Panc1 (cell line): Measurements from ENCODE around the gene XKR8. TPM values are rescaled to one million over a fixed set of nuclear protein-coding genes. Genes with fewer than 3 reads are reported as not detected.

Source experiments
- ATAC-seq: fragments of 200-7000 bp; cut with Tn5 transposase; 2 replicates; pipeline ENCODE4 v1.9.1; 2020; ENCODE audit warnings: mild to moderate bottlenecking, moderate library complexity
- BruUV-seq: library from RNA; stranded (reverse); fragments of 400-500 nt; replicated peaks from 2 replicates; lab custom pipeline; 2021; lab: Mats Ljungman, UMichigan
- CTCF ChIA-PET: fragments of 300-600 bp; sonication (Branson Sonifier 250); formaldehyde crosslinking; loops from one replicate; lab custom pipeline; 2022; ENCODE audit warnings: antibody characterized with exemption; lab: Charles Lee
- POLR2A ChIA-PET: fragments of 300-600 bp; sonication (Branson Sonifier 250); formaldehyde crosslinking; loops from one replicate; lab custom pipeline; 2022; ENCODE audit warnings: antibody characterized with exemption; lab: Charles Lee
- DNase-seq: peaks from one replicate; pipeline ENCODE4 v3.0.0-alpha.2; 2010; ENCODE audit warnings: low read depth, low spot score
- H3K27ac ChIP-seq: 2 replicates; pipeline ENCODE4 v1.5.1; 2011; ENCODE audit warnings: mild to moderate bottlenecking, low read length, inconsistent platforms
- H3K27me3 ChIP-seq: fragments of 200-500 bp; sonication (Bioruptor generic); 2 replicates; pipeline ENCODE4 v1.6.0; 2014; ENCODE audit warnings: low read length, inconsistent platforms; ENCODE audit not compliant: control insufficient read depth, insufficient read depth
- H3K36me3 ChIP-seq: fragments of 200-500 bp; sonication (Bioruptor generic); 2 replicates; pipeline ENCODE4 v1.5.1; 2014; ENCODE audit warnings: inconsistent platforms, mild to moderate bottlenecking, low read length, moderate library complexity; ENCODE audit not compliant: control insufficient read depth, insufficient read depth
- H3K4me1 ChIP-seq: 2 replicates; pipeline ENCODE4 v1.5.1; 2011; ENCODE audit warnings: inconsistent platforms, mild to moderate bottlenecking, low read length, moderate library complexity; ENCODE audit not compliant: control insufficient read depth, insufficient read depth
- H3K4me3 ChIP-seq, 2 experiments: 2 replicates each; pipeline ENCODE4 v1.5.1; 2011 to 2012; ENCODE audit warnings: low read depth in 2 of 2, low read length in 2 of 2, mild to moderate bottlenecking in 2 of 2, inconsistent platforms in 1 of 2, moderate library complexity in 1 of 2
- H3K9me3 ChIP-seq: fragments of 200-500 bp; sonication (Bioruptor generic); 2 replicates; pipeline ENCODE4 v1.5.1; 2014; ENCODE audit warnings: low read depth, mild to moderate bottlenecking, inconsistent platforms, low read length, moderate library complexity; ENCODE audit not compliant: control insufficient read depth, insufficient read depth
- POLR2AphosphoS5 ChIP-seq: IDR thresholded peaks from 2 replicates; pipeline ENCODE4 v1.6.1; 2012; ENCODE audit warnings: mild to moderate bottlenecking, low read depth, low read length, moderate library complexity
- SIN3A ChIP-seq: IDR thresholded peaks from 2 replicates; pipeline ENCODE4 v1.6.1; 2012; ENCODE audit warnings: low read depth, mild to moderate bottlenecking, low read length, moderate library complexity, borderline replicate concordance; ENCODE audit not compliant: insufficient read depth
- TCF7L2 ChIP-seq: IDR thresholded peaks from 2 replicates; pipeline ENCODE4 v1.6.1; 2011; ENCODE audit warnings: mild to moderate bottlenecking, low read depth, low read length, inconsistent platforms
- in situ Hi-C: cut with HindIII; loops from 2 replicates; pipeline ENCODE4 v1.10.0; 2016; ENCODE audit warnings: low sequenced_read_pairs, low pct_unique_long_range_greater_than_20kb
- intact Hi-C: fragments of 100-400 bp; cut with micrococcal nuclease; formaldehyde crosslinking; loops from one replicate; pipeline ENCODE4 v1.10.0; 2022; ENCODE audit not compliant: unreplicated experiment
- total RNA-seq: library from RNA; stranded (reverse); gene quantifications from one replicate; pipeline ENCODE4 v1.2.1, GENCODE V29; 2021; ENCODE audit not compliant: unreplicated experiment
- TF ChIP-seq, protein P1 (sequence below), 2 experiments: IDR thresholded peaks; 2 replicates each; pipeline ENCODE4 v1.6.1; 2011 to 2012; ENCODE audit warnings: low read depth in 2 of 2, control low read depth in 1 of 2, low read length in 1 of 2, mild to moderate bottlenecking in 1 of 2, moderate library complexity in 1 of 2; ENCODE audit not compliant: insufficient read depth in 1 of 2
- TF ChIP-seq, protein P2 (sequence below): fragments of 450-650 bp; IDR thresholded peaks from 2 replicates; pipeline ENCODE4 v1.5.1; 2017; ENCODE audit warnings: mild to moderate bottlenecking

XKR8 gene
- total RNA-seq, 1 experiment from 2014 or later, result 10.6 TPM

DNA sequence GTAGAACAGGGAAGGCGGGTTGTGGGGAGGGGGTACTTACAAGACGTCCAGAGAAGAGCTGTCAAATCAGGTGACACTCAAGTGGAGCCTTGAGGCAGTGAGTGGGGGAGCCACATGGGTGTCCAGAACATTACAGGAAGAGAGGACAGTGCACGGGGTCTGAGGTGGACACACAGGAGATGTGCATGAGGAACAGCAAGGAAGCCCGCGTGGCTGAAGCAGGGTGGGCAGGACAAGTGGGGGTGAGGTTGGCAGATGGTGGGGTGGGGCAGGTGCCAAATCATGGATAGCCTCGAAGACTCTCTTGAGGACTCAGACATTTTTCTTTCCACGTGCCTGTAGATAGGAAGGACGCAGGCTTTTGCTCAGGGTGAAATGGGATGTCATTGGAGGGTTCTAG is 24.1 kb upstream of the XKR8 start:
- ChIA-PET CTCF (no interaction called here), POLR2A (no interaction called here)
- no peak overlapping the region for H3K4me3 ChIP-seq
- no peaks in the 10 kb centered on the region for H3K36me3 ChIP-seq
- no peaks in the 10 kb centered on the region for H3K9me3 ChIP-seq
- no TSS peak for BruUV-seq
- TF ChIP-seq POLR2AphosphoS5 (no peak), TCF7L2 (no peak), SIN3A (no peak)
- TF ChIP-seq, protein P1, sequence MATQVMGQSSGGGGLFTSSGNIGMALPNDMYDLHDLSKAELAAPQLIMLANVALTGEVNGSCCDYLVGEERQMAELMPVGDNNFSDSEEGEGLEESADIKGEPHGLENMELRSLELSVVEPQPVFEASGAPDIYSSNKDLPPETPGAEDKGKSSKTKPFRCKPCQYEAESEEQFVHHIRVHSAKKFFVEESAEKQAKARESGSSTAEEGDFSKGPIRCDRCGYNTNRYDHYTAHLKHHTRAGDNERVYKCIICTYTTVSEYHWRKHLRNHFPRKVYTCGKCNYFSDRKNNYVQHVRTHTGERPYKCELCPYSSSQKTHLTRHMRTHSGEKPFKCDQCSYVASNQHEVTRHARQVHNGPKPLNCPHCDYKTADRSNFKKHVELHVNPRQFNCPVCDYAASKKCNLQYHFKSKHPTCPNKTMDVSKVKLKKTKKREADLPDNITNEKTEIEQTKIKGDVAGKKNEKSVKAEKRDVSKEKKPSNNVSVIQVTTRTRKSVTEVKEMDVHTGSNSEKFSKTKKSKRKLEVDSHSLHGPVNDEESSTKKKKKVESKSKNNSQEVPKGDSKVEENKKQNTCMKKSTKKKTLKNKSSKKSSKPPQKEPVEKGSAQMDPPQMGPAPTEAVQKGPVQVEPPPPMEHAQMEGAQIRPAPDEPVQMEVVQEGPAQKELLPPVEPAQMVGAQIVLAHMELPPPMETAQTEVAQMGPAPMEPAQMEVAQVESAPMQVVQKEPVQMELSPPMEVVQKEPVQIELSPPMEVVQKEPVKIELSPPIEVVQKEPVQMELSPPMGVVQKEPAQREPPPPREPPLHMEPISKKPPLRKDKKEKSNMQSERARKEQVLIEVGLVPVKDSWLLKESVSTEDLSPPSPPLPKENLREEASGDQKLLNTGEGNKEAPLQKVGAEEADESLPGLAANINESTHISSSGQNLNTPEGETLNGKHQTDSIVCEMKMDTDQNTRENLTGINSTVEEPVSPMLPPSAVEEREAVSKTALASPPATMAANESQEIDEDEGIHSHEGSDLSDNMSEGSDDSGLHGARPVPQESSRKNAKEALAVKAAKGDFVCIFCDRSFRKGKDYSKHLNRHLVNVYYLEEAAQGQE (IDR thresholded peaks at IDR 0.05; ENCODE audit: insufficient read depth in 1 of 2, low read depth in 2 of 2, low read length in 1 of 2), result no peak
- TF ChIP-seq, protein P2, sequence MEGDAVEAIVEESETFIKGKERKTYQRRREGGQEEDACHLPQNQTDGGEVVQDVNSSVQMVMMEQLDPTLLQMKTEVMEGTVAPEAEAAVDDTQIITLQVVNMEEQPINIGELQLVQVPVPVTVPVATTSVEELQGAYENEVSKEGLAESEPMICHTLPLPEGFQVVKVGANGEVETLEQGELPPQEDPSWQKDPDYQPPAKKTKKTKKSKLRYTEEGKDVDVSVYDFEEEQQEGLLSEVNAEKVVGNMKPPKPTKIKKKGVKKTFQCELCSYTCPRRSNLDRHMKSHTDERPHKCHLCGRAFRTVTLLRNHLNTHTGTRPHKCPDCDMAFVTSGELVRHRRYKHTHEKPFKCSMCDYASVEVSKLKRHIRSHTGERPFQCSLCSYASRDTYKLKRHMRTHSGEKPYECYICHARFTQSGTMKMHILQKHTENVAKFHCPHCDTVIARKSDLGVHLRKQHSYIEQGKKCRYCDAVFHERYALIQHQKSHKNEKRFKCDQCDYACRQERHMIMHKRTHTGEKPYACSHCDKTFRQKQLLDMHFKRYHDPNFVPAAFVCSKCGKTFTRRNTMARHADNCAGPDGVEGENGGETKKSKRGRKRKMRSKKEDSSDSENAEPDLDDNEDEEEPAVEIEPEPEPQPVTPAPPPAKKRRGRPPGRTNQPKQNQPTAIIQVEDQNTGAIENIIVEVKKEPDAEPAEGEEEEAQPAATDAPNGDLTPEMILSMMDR, result no peak
- in situ Hi-C loops (no loop called here), intact Hi-C loops (no loop called here)
- peaks cover 16% of the 10 kb centered on the region for H3K4me1 ChIP-seq
- no peak for DNase-seq
- H3K27me3 ChIP-seq, result no peaks in the 10 kb centered on the region
- ATAC-seq, result no peak
- H3K27ac ChIP-seq, result no peak overlapping the region

DNA sequence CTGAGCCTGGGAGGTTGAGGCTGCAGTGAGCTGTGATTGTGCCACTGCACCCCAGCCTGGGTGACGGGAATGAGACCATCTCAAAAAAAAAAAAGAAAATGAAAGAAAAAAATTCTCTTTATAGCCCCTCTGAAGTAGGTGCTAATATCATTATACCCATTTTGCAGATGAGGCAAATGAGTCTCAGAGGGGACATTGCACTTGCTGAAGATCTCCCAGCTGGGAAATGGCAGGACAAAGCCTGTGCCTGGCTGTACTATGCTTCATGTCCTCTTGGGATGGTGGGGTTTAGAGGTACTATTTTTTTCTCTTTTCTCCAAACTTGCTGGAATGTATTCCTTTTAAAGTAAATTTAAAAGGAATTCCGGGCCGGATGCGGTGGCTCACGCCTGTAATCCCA is 23.4 kb upstream of the XKR8 start:
- in situ Hi-C loops, result no loop called here
- H3K4me1 ChIP-seq, result peaks cover 16% of the 10 kb centered on the region
- no TSS peak for BruUV-seq
- no peaks in the 10 kb centered on the region for H3K27me3 ChIP-seq
- intact Hi-C loops, result no loop called here
- no peak overlapping the region for H3K27ac ChIP-seq
- ATAC-seq, result no peak
- H3K9me3 ChIP-seq, result no peaks in the 10 kb centered on the region
- no peak for DNase-seq
- ChIA-PET CTCF (no interaction called here), POLR2A (no interaction called here)
- no peaks in the 10 kb centered on the region for H3K36me3 ChIP-seq
- no peak overlapping the region for H3K4me3 ChIP-seq
- TF ChIP-seq, protein P1 (IDR thresholded peaks at IDR 0.05; ENCODE audit: insufficient read depth in 1 of 2, low read depth in 2 of 2, low read length in 1 of 2), result no peak
- TF ChIP-seq, protein P2, result no peak
- TF ChIP-seq TCF7L2 (no peak), POLR2AphosphoS5 (no peak), SIN3A (no peak)
